NOMO-1 treated with dmso at 0.1 percent for 144 hours (cell line): Measurements from ENCODE around the gene MT1B.
"Not testable (repeated sequence)": the region's sequence is repeated elsewhere in the genome, so short reads cannot be mapped to it uniquely, and the experiment has no call there.

Experiments
- DNase-seq: peaks from one replicate; lab custom pipeline; 2025; ENCODE audit not compliant: unreplicated experiment; lab: John Stamatoyannopoulos, UW

The MT1B gene

GRCh38 chr16:56618138-56618537 is 33.5 kb upstream of the MT1B start:
- DNase-seq: no peak

- no peak for DNase-seq
Observed at GRCh38 chr16:56620339-56620897, 31.3 kb upstream of the MT1B start.

DNA sequence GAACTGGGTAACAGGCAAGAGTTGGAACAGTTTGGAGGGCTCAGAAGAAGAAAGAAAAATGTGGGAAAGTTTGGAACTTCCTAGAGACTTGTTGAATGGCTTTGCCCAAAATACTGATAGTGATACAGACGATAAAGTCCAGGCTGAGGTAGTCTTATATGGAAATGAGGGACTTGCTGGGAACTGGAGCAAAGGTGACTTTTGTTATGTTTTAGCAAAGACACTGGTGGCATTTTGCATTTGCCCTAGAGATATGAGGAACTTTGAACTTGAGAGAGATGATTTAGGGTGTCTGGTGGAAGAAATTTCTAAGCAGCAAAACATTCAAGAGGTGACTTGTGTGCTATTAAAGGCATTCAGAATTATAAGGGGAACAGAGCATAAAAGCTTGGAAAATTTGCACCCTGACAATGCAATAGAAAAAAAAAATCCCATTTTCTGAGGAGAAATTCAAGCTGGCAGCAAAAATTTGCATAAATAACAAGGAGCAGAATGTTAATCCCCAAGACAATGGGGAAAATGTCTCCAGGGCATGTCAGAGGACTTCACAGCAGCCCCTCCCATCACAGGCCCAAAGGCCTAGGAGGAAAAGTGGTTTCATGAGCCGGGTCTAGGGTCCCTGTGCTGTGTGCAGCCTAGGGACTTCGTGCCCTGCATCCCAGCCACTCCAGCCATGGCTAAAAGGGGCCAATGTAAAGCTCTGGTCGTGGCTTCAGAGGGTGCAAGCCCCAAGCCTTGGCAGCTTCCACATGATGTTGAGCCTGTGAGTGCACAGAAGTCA is 29.8 kb upstream of the MT1B start:
- DNase-seq: not testable (repeated sequence)

DNA sequence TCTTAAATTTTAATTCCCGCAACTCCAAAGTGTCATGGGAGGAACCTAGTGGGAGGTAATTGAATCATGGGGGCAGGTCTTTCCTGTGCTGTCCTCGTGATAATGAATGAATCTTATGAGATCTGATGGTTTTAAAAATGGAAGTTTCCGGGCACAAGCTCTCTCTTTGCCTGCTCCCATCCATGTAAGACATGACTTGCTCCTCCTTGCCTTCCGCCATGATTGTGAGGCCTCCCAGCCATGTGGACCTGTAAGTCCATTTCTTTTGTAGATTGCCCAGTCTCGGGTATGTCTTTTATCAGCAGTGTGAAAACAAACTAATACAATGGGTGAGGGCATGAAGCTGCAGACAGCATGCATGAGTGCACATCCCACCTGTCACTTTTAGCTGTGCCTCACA is 28.5 kb upstream of the MT1B start:
- DNase-seq: not testable (repeated sequence)

- DNase-seq: no peak
Observed at GRCh38 chr16:56623637-56624036, 28.0 kb upstream of the MT1B start.

GRCh38 chr16:56625140-56625942 is 26.3 kb upstream of the MT1B start, which contains the start of gene MT1E:
TSS of gene MT1E (plus strand) at chr16:56625781. CDS start at chr16:56625852, 71 bp downstream.
- peak; percentile 95 for DNase-seq

- DNase-seq: no peak
Observed at GRCh38 chr16:56625943-56626654, 25.6 kb upstream of the MT1B start.

DNA sequence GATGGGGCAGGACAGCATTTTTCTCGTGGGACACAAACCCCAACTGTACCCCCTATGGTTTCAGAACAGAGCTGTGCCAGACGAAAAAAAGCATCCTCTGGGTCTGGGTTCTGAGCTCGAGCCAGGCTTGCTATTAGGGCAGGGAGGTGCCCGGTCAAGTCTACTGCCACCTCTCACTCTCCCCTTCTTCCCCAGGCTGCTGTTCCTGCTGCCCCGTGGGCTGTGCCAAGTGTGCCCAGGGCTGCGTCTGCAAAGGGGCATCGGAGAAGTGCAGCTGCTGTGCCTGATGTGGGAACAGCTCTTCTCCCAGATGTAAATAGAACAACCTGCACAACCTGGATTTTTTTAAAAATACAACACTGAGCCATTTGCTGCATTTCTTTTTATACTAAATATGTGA is 25.0 kb upstream of the MT1B start:
- no peak for DNase-seq

GRCh38 chr16:56628486-56629350 is 23.0 kb upstream of the MT1B start:
- DNase-seq: no peak

DNA sequence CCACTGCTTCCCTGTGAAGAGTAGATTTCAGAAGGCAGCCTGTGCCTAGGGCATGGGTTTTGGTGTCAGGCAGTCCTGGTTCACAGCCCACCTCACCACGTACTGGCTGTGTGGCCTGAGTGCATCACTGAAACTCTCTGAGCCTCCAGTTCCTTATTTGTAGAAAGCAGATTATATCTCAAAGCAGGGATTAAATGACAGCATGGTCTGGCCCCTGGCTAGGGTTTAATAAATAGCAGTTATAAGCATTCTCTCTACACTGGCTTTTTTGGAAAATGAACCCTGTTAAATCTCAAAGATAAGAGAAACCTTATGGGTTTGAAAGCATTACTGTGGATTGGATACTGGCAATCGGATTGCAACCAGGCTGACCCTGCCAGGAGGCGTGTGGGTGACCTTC is 22.2 kb upstream of the MT1B start:
- DNase-seq: no peak

DNA sequence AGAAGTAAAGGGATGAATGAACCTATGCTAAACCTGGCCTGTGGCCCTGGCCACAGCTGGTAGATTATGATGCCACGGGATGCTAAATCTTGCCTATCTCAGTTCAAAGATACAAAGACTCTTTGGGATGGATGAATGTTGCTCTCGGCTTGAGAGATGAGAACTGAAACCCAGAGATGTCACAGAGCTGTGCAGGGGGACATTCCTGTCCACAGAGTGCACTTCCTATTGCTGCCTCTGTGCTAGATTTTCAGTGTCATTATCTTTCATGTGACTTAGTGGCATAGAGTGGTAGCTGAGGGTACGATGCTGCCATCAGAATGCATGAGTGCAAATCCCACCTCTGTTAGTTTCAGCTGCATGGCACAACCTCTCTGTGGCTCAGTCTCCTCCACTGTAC is 21.6 kb upstream of the MT1B start:
- DNase-seq: peak; percentile 42

DNA sequence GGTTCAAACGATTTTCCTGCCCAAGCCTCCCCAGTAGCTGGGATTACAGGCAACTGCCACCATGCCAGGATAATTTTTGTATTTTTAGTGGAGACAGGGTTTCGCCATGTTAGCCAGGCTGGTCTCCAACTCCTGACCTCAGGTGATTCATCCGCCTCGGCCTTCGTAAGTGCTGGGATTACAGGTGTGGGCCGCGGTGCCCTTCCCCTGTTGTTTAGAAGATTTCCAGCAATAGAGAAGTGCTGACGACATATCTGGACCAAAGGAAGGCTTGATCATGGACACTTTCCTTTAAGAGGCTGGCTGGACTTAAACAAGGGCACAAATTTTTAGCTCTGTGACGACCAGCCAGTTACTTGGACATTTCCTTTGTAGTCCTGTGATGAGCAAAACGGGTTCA is 20.5 kb upstream of the MT1B start:
- DNase-seq: no peak

DNA sequence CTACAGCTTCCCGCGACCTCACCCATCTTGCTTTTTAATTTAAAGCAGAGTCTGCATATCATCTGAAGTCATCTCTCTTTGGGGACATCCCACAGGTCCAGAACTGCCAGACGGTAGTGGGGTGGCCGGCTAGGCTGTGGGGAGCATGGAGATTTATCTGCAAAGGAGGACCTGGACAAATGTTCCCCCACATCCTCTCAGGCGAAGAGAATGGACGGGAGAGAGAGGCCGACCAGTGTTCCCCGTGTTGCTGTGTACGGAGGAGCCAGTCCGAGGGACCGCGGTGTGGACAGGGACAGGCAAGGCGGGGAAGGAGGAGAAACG is 19.9 kb upstream of the MT1B start:
- no peak for DNase-seq

DNA sequence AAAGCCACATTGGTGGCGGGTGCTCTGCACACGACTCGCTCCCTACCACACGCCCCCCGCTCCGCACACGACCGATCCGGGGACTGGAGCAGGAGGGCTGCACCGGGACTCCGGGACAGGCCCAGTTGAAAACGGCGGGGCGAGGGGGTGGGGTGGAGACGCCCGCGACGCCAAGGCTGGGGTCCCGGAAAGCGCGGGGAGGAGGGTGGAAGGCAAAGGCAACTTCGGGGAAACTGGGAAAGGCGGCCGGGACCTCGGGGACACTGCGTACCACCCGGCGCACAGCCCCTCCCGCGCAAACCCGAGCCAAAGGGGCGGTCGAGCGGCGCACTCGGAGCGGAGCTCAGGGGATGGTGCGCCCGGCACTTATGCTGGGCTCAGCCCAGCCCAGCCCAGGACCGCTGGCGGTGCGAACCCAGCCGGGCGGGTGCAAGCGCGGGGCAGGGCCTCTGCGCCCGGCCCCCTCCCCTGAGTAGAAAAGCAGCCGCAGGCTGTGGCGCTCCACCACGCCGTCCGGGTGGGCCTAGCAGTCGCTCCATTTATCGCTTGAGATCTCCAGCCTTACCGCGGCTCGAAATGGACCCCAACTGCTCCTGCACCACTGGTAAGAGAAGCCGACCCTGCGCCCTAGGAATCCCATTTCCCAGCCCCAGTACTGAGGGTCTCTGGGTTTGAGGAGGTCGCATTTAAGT is 19.4 kb upstream of the MT1B start, which contains the start of gene MT1M:
TSS of gene MT1M (plus strand) at position 504 of the 692 bp plus-strand sequence. CDS start at position 577, 73 bp downstream.
- DNase-seq: no peak

- DNase-seq: no peak
Observed at GRCh38 chr16:56632848-56633365, 18.8 kb upstream of the MT1B start.

GRCh38 chr16:56633535-56633934 is 18.2 kb upstream of the MT1B start:
- no peak for DNase-seq

- no peak for DNase-seq
Observed at GRCh38 chr16:56634715-56635440, 16.8 kb upstream of the MT1B start.

GRCh38 chr16:56635441-56635967 is 16.2 kb upstream of the MT1B start:
- no peak for DNase-seq
